Stimulated activated CD4-positive, alpha-beta T cell treated with anti-CD3 and anti-CD28 coated beads, Interleukin-1b, Interleukin-23, amount 100 ng/mL, for 1 hour (primary cell): ENCODE data around the gene ZNF525.
"Not testable (repeated sequence)": the region's sequence is repeated elsewhere in the genome, so short reads cannot be mapped to it uniquely, and the experiment has no call there.

Source experiments
- DNase-seq, 2 donors: peaks; one replicate each; pipeline ENCODE4 v3.0.0-alpha.2; 2020; ENCODE audit warnings: low read depth in 2 of 2

Gene ZNF525

GRCh38 chr19:53365134-53365898, at the start of gene ZNF525:
Gene ZNF525, plus strand, starts transcription at chr19:53365705. Its CDS starts 6,577 bp downstream, at chr19:53372282.
- DNase-seq: peak; percentile 94 to 96

DNA sequence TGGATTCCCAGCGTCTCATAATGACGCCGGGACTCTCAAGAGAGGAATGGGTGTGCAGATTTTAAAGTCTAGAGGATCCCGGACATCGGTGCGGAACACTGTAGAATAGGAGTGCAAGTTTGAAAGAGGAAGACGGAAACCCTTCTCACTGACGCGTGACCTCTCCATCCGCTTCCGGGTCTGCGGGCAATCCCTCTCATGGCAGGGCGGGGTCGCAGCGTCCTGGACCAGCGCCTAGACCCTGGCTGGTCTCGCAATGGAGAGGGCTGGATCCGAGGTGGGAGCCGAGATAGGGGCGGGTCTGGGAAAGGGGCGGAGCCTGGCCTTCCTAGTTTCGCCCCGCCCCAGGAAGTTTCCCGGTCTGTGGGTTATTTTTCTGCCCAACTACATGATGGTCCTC, 36.5 kb upstream of the ZNF525 start:
- DNase-seq: no peak

GRCh38 chr19:53332484-53332883, 33.0 kb upstream of the ZNF525 start:
- DNase-seq: no peak

- no peak for DNase-seq
Observed at GRCh38 chr19:53333066-53333462, 32.4 kb upstream of the ZNF525 start.

DNA sequence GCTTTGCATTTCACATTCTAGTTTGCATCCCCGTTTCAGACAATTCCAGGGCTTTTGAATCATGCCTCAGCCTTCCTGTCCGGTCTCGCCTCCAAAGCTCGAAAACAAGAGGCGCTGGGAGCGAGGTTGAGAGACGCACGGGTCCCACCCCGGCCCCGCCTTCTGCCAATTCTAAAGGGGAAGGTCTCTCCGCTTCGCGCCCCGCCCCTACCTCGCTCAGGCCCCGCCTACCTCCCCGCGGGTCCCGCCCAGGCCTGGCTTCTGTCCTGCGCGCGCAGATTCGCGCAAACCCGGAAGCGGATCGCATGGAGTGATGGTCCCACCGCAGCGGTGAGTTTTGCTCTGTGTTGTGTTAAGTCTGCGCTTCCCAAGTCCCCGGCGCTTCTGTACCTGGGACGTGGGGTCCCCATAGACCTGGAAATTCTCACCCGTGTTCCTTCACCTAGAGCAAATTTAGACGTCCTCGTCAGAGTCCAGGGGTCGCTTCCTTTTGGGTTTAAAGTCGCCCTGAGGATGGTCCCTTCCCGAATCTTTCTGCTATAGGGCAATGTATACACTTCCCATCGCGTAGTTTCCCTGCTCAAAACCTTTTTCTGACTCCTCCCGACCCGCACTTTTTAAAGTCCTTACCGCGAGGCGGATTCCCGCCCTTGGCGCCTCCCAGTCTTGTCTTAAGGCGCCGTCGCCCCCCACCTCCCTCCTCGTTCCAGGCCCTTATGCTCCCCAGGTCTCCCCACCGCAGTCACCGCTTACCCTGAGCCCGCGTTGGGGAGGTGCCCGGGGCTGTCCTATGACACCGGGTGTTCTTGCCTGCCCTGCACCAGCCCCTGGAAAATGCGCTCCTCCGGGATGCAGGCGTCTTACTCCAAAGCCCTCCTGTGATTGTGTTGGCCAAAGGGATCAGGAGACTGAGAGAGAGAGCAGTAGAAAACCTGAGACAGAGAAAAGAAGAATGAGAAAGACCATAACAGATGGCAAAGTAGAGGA, 31.7 kb upstream of the ZNF525 start, which contains the start of gene ZNF845:
TSS of gene ZNF845 (plus strand) at position 287 of the 987 bp plus-strand sequence. CDS start 7,559 bp downstream, outside the sequence.
- DNase-seq: peak; percentile 93 to 96

DNA sequence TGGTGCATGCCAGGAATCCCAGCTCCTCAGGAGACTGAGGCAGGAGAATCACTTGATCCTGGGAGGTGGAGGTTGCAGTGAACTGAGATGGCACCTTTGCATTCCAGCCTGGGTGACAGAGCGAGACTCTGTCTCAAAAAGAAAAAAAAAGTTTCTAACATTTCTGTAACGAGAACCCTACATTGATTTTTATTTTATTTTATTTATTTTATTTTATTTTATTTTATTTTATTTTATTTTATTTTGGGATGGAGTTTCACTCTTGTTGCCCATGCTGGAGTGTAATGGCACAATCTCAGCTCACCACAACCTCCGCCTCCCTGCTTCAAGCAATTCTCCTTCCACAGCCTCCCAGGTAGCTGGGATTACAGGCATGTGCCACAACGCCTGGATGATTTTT, 21.1 kb upstream of the ZNF525 start:
- DNase-seq: not testable (repeated sequence)

DNA sequence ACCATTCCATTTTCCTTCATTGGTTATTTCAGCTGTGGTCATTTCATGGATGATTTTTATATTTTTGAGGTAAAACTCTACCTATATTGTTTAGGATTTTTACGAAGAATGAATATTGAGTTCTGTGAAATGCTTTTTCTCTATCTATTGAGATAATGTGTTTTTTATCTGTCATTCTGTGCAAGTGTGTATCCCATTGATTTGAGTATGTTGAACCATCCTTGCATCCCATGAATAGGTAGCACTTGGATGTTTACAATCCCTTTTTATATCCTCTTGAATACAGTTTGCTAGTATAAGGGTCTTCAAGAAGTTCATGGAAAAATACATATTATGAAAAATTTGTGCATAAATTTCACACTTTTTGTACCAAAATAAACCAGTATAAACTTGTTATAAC, 9.8 kb upstream of the ZNF525 start:
- DNase-seq: no peak

DNA sequence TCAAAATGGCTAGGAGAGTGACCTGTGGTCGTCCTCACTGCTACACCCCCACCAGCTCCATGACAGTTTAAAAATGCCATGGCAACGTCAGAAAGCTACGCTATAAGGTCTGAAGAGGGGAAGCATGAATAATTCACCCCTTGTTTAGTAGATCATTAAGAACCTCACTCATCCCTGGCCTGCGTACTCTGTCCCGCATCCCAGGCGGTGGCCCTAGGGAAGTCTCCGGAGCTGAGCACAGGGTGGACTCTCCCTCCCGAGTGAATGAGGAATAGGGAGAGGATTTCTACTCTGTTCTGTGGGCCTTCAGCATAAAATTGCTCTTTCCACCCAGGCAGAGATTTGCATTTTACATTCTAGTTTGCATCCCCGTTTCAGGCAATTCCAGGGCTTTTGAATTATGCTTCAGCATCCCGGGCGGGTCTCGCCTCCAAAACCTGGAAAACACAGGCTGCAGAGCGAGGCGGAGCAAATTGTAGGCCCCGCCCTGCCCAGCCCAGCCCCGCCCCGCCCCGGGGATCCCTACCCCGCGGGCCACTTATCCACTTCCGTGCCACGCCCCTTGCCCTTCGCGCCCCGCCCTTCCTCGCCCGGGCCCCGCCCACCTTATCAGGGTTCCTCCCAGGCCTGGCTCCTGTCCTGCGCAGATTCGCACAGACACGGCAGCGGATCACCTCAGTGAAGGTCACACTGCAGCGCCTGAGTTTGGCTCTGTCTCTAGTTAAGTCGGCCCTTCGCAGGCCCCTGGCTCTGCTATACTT, 7.5 kb upstream of the ZNF525 start:
- DNase-seq: no peak

DNA sequence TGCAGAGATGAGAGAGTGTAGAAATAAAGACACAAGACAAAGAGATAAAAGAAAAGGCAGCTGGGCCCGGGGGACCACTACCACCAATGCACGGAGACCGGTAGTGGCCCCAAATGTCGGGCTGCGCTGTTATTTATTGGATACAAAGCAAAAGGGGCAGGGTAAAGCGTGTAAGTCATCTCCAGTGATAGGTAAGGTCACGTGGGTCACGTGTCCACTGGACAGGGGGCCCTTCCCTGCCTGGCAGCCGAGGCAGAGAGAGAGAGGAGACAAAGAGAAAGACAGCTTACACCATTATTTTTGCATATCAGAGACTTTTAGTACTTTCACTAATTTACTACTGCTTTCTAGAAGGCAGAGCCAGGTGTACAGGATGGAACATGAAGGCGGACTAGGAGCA, 5.4 kb upstream of the ZNF525 start:
- DNase-seq: not testable (repeated sequence)

- peak in 1 of 2 donors; percentile 26 for DNase-seq
Observed at GRCh38 chr19:53365899-53366493, 491 bp downstream of the ZNF525 start.

DNA sequence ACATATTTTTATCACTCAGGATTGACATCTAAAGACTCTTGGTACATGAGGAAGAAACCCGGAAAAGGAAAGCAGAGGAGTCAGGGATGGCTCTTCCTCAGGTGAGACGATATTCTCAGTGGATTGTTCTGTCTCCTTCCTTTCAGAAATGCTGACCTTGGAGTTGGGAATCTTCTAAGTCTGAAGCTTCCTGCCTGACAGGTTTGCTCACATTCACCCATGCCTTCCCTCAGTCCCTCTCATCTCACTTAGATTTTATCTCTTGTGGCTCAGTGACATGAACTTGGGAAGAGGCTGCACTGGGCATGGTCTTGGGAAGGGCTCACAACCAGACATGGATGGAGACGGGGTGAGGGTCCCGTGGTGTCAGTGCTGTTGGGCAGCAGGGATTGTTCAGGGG, 6.7 kb downstream of the ZNF525 start:
- DNase-seq: no peak

- DNase-seq: no peak
Observed at GRCh38 chr19:53374288-53374687, 8.8 kb downstream of the ZNF525 start.

GRCh38 chr19:53374743-53375142, 9.2 kb downstream of the ZNF525 start:
- DNase-seq: no peak

GRCh38 chr19:53381376-53381775, 15.9 kb downstream of the ZNF525 start:
- no peak for DNase-seq

DNA sequence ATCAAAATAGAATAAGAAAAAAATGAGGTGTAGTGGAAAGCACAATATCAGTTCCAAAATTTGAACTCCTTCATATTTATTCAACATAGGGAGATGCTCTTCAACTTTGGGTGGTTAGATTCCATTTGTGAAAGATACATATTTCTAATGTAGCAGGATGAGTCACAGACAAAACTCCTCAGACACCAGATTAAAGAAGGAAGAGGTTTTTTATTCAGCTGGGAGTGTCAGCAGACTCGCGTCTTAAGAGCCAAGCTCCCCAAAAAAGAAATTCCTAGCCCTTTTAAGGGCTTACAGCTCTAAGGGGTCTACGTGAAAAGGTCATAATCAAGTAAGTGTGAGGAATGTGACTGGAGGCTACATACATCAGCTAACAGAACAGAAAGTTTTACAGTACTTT, 22.7 kb downstream of the ZNF525 start:
- no peak for DNase-seq

DNA sequence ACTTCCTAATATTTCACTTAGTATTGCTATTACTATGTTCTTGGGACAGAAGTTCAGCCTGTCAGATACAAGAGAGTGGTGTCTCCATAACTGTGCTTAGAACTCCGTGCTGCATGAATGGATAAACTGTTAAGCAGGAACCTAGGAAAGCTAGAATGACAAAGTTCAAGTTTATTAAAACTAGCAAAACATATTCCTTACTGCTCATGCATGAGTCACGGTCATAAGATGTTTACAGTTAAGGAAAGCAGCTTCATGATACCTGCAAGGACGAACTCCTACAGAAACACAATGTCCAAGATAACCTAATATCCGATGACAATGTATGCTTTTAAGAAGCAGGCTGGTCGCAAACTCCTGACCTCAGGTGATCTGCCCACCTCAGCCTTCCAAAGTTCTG, 23.4 kb downstream of the ZNF525 start:
- DNase-seq: no peak

DNA sequence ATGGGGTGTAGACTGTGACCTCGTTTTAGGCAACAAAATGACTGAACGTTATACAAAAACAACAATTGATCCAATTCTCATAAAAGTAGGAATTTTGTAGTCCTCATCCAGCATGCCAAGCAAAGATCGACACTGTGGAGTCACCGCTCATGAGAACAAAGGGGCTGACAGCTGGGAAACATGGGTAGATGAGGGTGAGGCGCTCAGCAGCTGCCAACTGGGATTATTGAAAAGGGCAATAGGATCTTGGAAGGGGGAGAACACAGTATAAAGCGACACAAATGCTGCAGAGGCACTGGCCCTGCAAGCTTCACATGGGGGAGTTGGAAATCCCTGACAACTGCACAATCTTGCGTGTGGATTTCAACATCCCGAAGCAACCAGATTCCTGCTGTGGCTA, 24.1 kb downstream of the ZNF525 start:
- DNase-seq: no peak

DNA sequence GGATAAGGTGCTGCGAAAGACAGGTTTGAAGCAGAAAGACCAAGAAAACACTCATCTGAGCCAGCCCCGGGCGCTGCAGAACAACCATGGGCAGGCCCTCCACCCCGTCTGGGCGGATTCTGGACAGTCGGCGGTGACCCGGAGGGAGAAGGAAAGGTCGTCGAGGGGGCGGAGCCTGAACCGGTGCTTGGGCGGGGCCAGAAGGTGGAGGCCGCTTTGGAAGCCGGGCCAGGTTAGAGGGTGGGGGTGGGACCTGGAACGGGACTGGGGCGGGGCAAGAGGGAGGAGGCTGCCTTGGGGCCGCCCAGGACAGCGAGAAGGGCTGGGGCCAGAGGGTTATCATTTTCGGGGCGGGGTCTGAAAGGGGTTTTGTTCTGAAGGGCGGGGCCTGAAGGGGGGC, 24.5 kb downstream of the ZNF525 start:
- DNase-seq: no peak

- no peak for DNase-seq
Observed at GRCh38 chr19:53394522-53394973, 29.0 kb downstream of the ZNF525 start.

DNA sequence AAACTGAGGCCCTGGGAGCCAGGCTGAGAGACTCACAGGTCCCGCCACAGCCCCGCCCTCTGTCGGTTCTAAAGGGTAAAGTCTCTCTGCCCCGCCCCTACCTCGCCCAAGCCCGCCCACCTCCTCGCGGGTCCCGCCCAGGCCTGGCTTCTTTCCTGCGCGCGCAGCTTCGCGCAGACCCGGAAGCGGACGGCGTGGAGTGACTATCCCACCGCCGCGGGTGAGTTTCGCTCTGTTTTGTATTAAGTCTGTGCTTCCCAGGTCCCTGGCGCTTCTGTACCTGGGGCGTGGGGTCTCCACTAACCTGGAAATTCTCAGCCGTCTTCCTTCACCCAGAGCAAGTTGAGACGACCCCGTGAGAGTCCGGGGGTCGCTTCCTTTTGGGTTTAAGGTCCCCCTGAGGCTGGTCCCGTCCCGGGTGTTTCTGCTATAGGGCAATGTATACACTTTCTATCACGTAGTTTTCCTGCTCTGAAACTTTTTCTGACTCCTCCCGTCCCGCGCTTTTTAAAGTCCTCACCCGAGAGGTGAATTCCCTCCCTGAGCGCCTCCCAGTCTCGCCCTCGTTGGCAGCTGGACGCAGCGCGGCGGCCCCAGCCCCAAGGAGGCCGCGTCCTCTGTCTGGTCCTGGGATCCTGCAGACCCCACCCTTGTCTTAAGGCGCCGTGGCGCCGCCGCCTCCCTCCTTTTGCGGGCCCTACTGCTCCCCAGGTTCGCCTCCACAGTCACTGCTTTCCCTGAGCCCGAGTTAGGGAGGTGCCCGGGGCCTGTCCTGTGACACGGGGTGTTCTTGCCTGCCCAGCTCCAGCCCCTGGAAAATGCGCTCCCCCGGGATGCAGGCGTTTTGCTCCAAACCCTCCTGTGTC, 29.7 kb downstream of the ZNF525 start, which contains the start of gene ZNF765:
TSS of gene ZNF765 (plus strand) at position 176 of the 866 bp plus-strand sequence. CDS start 2,867 bp downstream, outside the sequence.
- peak; percentile 92 to 93 for DNase-seq
